ENCODE measurements around the gene MYOT. TPM values are rescaled to one million over a fixed set of nuclear protein-coding genes. Genes with fewer than 3 reads are reported as not detected.

Gene MYOT
- total RNA-seq, 1 experiment from 2014 or later: not detected

DNA sequence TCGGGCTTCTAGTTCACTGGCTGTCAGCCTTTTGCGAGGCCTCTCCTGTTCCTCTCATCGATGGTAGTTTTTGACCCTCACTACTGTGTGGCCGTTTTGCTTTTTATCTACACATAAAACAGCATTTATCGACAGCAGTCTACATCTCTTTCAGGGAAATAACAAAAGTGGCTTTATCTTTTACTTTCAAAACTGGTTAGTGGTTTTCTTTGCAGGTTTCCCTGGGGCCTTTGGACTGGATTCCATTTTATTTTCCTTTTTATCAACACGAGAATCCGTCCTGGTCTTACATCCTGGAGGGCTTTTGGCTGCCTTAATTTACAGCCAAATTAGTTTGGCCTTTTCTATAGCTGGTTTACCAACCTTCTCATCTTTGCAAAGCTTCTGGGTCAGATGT, 20.8 kb downstream of the MYOT start:
- ChIA-PET CTCF (interaction anchor here (1.8 kb wide), 1 partner anchor 109 kb away, joined by 11 read pairs; no protein-coding TSS in a partner anchor), POLR2A (ENCODE audit: unreplicated experiment) (interaction anchor here (0.7 kb wide), 1 partner anchor 49 kb away, joined by 3 read pairs; no protein-coding TSS in a partner anchor)
- DNase-seq (no peak), ATAC-seq (no peak)
- peak overlapping the region; percentile 94 for H2AFZ ChIP-seq (ENCODE audit: low read length)
- no peaks in the 10 kb centered on the region for H3K36me3 ChIP-seq (ENCODE audit: low read depth, low read length)
- no peaks in the 10 kb centered on the region for H3F3A ChIP-seq (ENCODE audit: low read length, unreplicated experiment)
- intact Hi-C loops (cut with micrococcal nuclease): loop anchor here (2.0 kb wide), 1 partner anchor 56 kb away; no protein-coding TSS in a partner anchor
- TF ChIP-seq EZH2phosphoT487 (IDR thresholded peaks at IDR 0.05; ENCODE audit: borderline replicate concordance, low read length) (no peak), EZH2 (IDR thresholded peaks at IDR 0.05; ENCODE audit: low read length, unreplicated experiment) (no peak)
- TF ChIP-seq, protein P1, sequence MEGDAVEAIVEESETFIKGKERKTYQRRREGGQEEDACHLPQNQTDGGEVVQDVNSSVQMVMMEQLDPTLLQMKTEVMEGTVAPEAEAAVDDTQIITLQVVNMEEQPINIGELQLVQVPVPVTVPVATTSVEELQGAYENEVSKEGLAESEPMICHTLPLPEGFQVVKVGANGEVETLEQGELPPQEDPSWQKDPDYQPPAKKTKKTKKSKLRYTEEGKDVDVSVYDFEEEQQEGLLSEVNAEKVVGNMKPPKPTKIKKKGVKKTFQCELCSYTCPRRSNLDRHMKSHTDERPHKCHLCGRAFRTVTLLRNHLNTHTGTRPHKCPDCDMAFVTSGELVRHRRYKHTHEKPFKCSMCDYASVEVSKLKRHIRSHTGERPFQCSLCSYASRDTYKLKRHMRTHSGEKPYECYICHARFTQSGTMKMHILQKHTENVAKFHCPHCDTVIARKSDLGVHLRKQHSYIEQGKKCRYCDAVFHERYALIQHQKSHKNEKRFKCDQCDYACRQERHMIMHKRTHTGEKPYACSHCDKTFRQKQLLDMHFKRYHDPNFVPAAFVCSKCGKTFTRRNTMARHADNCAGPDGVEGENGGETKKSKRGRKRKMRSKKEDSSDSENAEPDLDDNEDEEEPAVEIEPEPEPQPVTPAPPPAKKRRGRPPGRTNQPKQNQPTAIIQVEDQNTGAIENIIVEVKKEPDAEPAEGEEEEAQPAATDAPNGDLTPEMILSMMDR (conservative IDR thresholded peaks at IDR 0.05; ENCODE audit: low read depth, low read length): no peak
- peaks cover 27% of the 10 kb centered on the region for H3K4me1 ChIP-seq (ENCODE audit: insufficient read depth, low read length)
- H3K9ac ChIP-seq (ENCODE audit: low read length): peak overlapping the region; percentile 79
- H3K79me2 ChIP-seq (ENCODE audit: low read length): no peaks in the 10 kb centered on the region
- H3K27me3 ChIP-seq (ENCODE audit: low read length): no peaks in the 10 kb centered on the region
- peak overlapping the region; percentile 69 for H3K27ac ChIP-seq (ENCODE audit: low read length)
- BruUV-seq (replicated peaks): no TSS peak
- H3K4me3 ChIP-seq (ENCODE audit: low read length): peak overlapping the region; percentile 72
- no peaks in the 10 kb centered on the region for H3K9me2 ChIP-seq (replicated peaks; ENCODE audit: low read length)
- no peaks in the 10 kb centered on the region for H4K20me1 ChIP-seq (ENCODE audit: low read length)
- H3K4me2 ChIP-seq (ENCODE audit: low read length): peak overlapping the region; percentile 94
- H3K9me3 ChIP-seq (ENCODE audit: low read length): no peaks in the 10 kb centered on the region

DNA sequence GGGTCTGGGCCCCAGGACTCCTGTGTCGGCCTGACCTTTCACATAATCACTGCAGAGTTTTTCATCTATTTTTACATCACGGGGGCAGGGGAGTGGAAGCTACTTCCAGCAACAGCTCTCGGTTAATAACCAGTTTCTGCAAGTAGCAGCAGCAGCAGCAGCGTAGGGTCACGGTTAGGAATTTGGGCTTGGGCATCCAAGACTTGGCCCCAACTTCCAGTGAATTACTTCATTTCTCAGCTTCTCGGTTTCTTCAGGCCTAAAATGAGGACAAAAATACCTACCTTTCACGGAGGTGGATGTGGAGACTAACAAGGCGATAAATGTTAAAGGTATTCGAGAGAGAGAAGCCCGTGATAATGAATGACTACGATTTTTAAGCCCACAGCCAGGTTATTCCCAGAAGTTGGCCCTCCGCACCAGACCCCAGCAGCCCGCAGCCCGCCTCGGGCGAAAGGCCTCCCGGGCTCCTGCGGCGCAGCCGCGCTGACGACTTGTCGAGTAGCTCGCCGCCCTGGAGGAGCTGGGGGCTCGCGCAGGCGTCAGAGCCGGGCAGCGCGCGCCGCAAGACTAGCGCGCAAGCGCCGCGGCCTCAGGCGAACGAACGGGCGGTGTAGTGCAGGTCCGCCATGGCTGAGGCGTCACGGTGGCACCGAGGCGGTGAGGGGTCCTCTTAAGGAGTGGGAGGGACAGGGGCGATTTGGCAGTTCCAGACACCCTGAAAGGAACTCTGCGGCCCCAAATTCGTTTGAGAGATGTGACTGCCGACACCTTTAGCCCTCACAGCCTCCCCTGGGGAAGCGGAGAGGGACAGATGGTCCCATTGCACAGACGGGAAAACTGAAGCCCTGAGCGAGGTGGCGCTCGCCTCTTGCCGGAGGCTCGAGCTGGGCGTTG, 21.5 kb downstream of the MYOT start, which contains the start of gene PKD2L2:
PKD2L2 (plus strand) TSS at position 595 of the 897 bp plus-strand sequence; CDS start at position 630, 35 bp downstream.
- no peaks in the 10 kb centered on the region for H3F3A ChIP-seq (ENCODE audit: low read length, unreplicated experiment)
- ATAC-seq (peak; percentile 96), DNase-seq (peak; percentile 86)
- H3K4me3 ChIP-seq (ENCODE audit: low read length): peak within 1 kb of the TSS; percentile 72
- ChIA-PET CTCF (interaction anchor here (1.8 kb wide), 1 partner anchor 110 kb away, joined by 11 read pairs; no protein-coding TSS in a partner anchor), POLR2A (ENCODE audit: unreplicated experiment) (interaction anchor here (0.6 to 0.7 kb wide), 4 partner anchors 43 to 66 kb away, joined by 3 to 6 read pairs (median 3); no protein-coding TSS in a partner anchor)
- H3K27ac ChIP-seq (ENCODE audit: low read length): peak within 1 kb of the TSS; percentile 69
- no peaks in the 10 kb centered on the region for H3K36me3 ChIP-seq (ENCODE audit: low read depth, low read length)
- intact Hi-C loops (cut with micrococcal nuclease): loop anchor here (2.0 kb wide), 1 partner anchor 56 kb away; no protein-coding TSS in a partner anchor
- peak within 1 kb of the TSS; percentile 94 for H2AFZ ChIP-seq (ENCODE audit: low read length)
- peaks cover 29% of the 10 kb centered on the region for H3K4me1 ChIP-seq (ENCODE audit: insufficient read depth, low read length)
- TSS peak; percentile 88 for BruUV-seq (replicated peaks)
- H3K9me2 ChIP-seq (replicated peaks; ENCODE audit: low read length): no peaks in the 10 kb centered on the region
- no peaks in the 10 kb centered on the region for H3K27me3 ChIP-seq (ENCODE audit: low read length)
- TF ChIP-seq EZH2 (IDR thresholded peaks at IDR 0.05; ENCODE audit: low read length, unreplicated experiment) (no peak), EZH2phosphoT487 (IDR thresholded peaks at IDR 0.05; ENCODE audit: borderline replicate concordance, low read length) (no peak)
- TF ChIP-seq, protein P1 (conservative IDR thresholded peaks at IDR 0.05; ENCODE audit: low read depth, low read length): no peak
- H3K79me2 ChIP-seq (ENCODE audit: low read length): no peaks in the 10 kb centered on the region
- H4K20me1 ChIP-seq (ENCODE audit: low read length): no peaks in the 10 kb centered on the region
- no peaks in the 10 kb centered on the region for H3K9me3 ChIP-seq (ENCODE audit: low read length)
- peak within 1 kb of the TSS; percentile 94 for H3K4me2 ChIP-seq (ENCODE audit: low read length)
- H3K9ac ChIP-seq (ENCODE audit: low read length): peak within 1 kb of the TSS; percentile 79

Measured in PC-3 (cell line).